MM.1S (cell line): ENCODE data around the gene PROM2.

Source experiments
- EZH2phosphoT487 ChIP-seq: fragments of 300-600 bp; sonication (generic); IDR thresholded peaks from 2 replicates; pipeline ENCODE4 v1.6.1; 2018; ENCODE audit warnings: antibody characterized with exemption, low read length
- TF ChIP-seq, protein P1 (sequence below): fragments of 300-600 bp; sonication (generic); IDR thresholded peaks from 2 replicates; pipeline ENCODE4 v1.5.1; 2016; ENCODE audit warnings: antibody characterized with exemption, low read length, mixed read lengths

DNA sequence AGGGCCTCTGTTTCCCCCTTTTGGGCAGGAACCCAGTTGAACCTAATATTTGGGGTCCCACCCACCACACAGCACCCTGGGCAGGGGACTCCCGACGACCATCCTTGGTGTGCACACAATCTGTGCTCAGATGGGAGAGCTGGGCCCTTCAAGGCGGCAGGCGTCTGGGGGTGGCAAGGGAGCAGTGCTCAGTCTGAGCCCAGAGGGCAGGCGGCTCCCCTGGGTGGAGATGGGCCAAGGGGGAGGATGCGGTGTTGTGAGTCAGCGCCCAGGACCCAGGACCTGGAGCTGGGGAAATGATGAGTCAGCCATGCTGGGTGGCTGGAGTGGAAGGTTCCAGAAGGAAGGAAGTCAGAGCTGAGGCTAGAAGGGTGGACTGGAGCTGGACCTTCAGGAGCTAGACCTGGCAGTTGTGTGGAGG is 3.8 kb downstream of the PROM2 start:
- TF ChIP-seq, protein P1, sequence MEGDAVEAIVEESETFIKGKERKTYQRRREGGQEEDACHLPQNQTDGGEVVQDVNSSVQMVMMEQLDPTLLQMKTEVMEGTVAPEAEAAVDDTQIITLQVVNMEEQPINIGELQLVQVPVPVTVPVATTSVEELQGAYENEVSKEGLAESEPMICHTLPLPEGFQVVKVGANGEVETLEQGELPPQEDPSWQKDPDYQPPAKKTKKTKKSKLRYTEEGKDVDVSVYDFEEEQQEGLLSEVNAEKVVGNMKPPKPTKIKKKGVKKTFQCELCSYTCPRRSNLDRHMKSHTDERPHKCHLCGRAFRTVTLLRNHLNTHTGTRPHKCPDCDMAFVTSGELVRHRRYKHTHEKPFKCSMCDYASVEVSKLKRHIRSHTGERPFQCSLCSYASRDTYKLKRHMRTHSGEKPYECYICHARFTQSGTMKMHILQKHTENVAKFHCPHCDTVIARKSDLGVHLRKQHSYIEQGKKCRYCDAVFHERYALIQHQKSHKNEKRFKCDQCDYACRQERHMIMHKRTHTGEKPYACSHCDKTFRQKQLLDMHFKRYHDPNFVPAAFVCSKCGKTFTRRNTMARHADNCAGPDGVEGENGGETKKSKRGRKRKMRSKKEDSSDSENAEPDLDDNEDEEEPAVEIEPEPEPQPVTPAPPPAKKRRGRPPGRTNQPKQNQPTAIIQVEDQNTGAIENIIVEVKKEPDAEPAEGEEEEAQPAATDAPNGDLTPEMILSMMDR = no peak
- no peak for TF ChIP-seq EZH2phosphoT487
